K562 (cell line): ENCODE results near the gene DVL2. TPM values are rescaled to one million over a fixed set of nuclear protein-coding genes. Genes with fewer than 3 reads are reported as not detected.

Experiments
- EZH2 ChIP-seq: IDR thresholded peaks from 2 replicates; pipeline ENCODE4 v1.6.1; 2012; ENCODE audit warnings: low read depth, mild to moderate bottlenecking, inconsistent platforms, low read length, borderline replicate concordance
- HSF4 ChIP-seq: fragments of 250-450 bp; sonication (Bioruptor Pico); IDR thresholded peaks from 2 replicates; pipeline ENCODE4 v2.1.2; 2022; ENCODE audit warnings: mild to moderate bottlenecking, moderate library complexity, borderline replicate concordance
- ZNF143 ChIP-seq: sonication (generic); formaldehyde crosslinking; IDR thresholded peaks from 2 replicates; pipeline ENCODE4 v1.9.0; 2022; ENCODE audit warnings: mild to moderate bottlenecking, missing genetic modification reagents
- ZNF146 ChIP-seq: IDR thresholded peaks from one replicate; pipeline ENCODE4 v1.6.1; 2018; ENCODE audit warnings: missing compliant biosample characterization; ENCODE audit not compliant: unreplicated experiment
- polyA plus RNA-seq, 8 experiments: library from polyadenylated mRNA; depleted of rRNA in 4 of 8; stranded (reverse) in 5 of 8; unstranded in 3 of 8; fragments of >200 nt; fragmentation: Nextera tagmentation in 2 of 8; fragmentation: Illumina TruSeq in 1 of 8; extraction: Ambion mirVana in 2 of 8; extraction: Trizol in 1 of 8; gene quantifications; 2 replicates each; pipeline versions ENCODE4 v1.2.1 to v1.2.3, GENCODE V29; 2011 to 2014; ENCODE audit warnings: inconsistent platforms in 1 of 8, missing spikeins in 1 of 8
- total RNA-seq, 7 experiments: library from RNA; depleted of rRNA in 6 of 7; stranded (reverse); fragments of >200 nt in 6 of 7; fragmentation: Illumina TruSeq in 2 of 7; extraction: Trizol in 2 of 7; gene quantifications; 2 replicates each; pipeline versions ENCODE4 v1.2.1 to v1.2.3, GENCODE V29; 2011 to 2021; ENCODE audit warnings: low replicate concordance in 1 of 7
- TF ChIP-seq, protein P1 (sequence below): sonication (generic); formaldehyde crosslinking; IDR thresholded peaks from 2 replicates; pipeline ENCODE4 v1.8.0; 2023; ENCODE audit warnings: mild to moderate bottlenecking, missing genetic modification reagents

Gene DVL2
- total and polyA plus RNA-seq, 9 of the 15 experiments (the other 6 are each of a cell fraction or from before 2014, with no cell fraction given), result 1.3 to 49.5 (median 24.3) TPM

DNA sequence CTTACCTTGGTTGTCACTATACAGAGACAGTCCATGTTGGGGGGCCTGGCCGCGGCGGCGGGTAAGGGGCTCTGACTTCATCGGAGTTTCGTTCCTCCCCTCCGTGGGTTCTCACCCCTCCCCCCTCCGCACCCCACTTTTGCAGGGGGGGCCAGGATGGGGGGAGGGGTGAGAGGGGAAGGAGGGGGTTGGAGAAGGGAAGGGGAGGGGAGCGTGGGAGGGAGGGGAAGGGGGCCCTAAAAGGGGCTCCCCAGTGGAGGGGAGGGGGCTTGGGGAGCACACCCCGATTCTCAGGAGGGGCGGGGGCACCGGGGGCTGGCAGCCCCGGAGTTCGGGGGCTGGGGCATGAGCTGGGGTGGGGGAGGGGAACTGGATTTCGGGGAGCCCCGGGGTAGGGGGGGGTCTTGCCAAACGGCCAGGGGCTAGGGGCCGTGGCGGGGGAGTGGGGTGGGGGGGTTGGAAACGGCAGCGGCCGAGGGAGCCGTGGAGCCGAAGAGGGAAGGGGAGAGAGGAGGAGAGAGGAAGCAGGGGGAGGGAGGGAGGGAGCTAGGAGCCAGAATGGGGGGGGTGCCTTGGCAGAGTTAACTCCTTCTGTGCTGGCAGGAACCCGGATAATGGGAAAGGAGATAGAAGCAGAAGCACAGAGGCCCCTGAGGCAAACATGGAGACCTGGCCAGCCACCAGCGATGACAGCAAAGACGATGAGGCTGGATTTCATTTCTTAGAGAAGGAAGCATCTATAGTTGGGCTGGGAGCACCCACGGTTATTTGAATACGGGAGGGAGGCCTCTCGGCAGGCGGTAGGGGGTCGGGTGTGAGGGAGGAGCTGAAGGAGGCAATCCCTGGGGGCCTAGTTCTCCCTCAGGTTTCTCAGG lies 17.0 kb downstream of the DVL2 start (continued):
- TF ChIP-seq, protein P1, sequence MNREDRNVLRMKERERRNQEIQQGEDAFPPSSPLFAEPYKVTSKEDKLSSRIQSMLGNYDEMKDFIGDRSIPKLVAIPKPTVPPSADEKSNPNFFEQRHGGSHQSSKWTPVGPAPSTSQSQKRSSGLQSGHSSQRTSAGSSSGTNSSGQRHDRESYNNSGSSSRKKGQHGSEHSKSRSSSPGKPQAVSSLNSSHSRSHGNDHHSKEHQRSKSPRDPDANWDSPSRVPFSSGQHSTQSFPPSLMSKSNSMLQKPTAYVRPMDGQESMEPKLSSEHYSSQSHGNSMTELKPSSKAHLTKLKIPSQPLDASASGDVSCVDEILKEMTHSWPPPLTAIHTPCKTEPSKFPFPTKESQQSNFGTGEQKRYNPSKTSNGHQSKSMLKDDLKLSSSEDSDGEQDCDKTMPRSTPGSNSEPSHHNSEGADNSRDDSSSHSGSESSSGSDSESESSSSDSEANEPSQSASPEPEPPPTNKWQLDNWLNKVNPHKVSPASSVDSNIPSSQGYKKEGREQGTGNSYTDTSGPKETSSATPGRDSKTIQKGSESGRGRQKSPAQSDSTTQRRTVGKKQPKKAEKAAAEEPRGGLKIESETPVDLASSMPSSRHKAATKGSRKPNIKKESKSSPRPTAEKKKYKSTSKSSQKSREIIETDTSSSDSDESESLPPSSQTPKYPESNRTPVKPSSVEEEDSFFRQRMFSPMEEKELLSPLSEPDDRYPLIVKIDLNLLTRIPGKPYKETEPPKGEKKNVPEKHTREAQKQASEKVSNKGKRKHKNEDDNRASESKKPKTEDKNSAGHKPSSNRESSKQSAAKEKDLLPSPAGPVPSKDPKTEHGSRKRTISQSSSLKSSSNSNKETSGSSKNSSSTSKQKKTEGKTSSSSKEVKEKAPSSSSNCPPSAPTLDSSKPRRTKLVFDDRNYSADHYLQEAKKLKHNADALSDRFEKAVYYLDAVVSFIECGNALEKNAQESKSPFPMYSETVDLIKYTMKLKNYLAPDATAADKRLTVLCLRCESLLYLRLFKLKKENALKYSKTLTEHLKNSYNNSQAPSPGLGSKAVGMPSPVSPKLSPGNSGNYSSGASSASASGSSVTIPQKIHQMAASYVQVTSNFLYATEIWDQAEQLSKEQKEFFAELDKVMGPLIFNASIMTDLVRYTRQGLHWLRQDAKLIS, result no peak
- TF ChIP-seq HSF4, result no peak
- TF ChIP-seq EZH2, result no peak
- TF ChIP-seq ZNF143, result no peak
- no peak for TF ChIP-seq ZNF146 (CRISPR knock-in tag)
